Spleen (tissue), 11 donors: ENCODE measurements around the gene MIA3. TPM values are rescaled to one million over a fixed set of nuclear protein-coding genes. Genes with fewer than 3 reads are reported as not detected.

Experiments
- DNase-seq: peaks from one replicate; pipeline ENCODE4 v3.0.0-alpha.2; 2020
- H3K27ac ChIP-seq, 8 donors: fragments of 200-600 bp; sonication (generic) in 7 of 8; 1 replicate in 4 of 8; 2 replicates in 4 of 8; pipeline versions ENCODE4 v1.5.0 to v1.8.0; 2016 to 2021; ENCODE audit warnings: inconsistent platforms in 4 of 8, mild to moderate bottlenecking in 4 of 8, moderate library complexity in 1 of 8
- H3K27me3 ChIP-seq, 7 donors: fragments of 200-600 bp; sonication (generic) in 6 of 7; replicated peaks in 1 of 7; 1 replicate in 4 of 7; 2 replicates in 3 of 7; pipeline versions ENCODE4 v1.5.0 to v1.8.0; 2016 to 2021; ENCODE audit warnings: inconsistent platforms in 3 of 7, mild to moderate bottlenecking in 1 of 7
- H3K36me3 ChIP-seq, 6 donors: fragments of 200-600 bp; sonication (generic) in 5 of 6; 1 replicate in 4 of 6; 2 replicates in 2 of 6; pipeline versions ENCODE4 v1.5.0 to v1.8.0; 2016 to 2021; ENCODE audit warnings: inconsistent platforms in 2 of 6
- H3K4me1 ChIP-seq, 6 donors: fragments of 200-600 bp; sonication (generic) in 5 of 6; 1 replicate in 3 of 6; 2 replicates in 3 of 6; pipeline versions ENCODE4 v1.5.0 to v1.8.0; 2016 to 2021; ENCODE audit warnings: inconsistent platforms in 3 of 6
- H3K4me3 ChIP-seq, 8 donors: fragments of 200-600 bp; sonication (generic) in 7 of 8; 1 replicate in 4 of 8; 2 replicates in 4 of 8; pipeline versions ENCODE4 v1.5.0 to v1.8.0; 2016 to 2021; ENCODE audit warnings: inconsistent platforms in 4 of 8, mild to moderate bottlenecking in 4 of 8, moderate library complexity in 2 of 8
- H3K9me3 ChIP-seq, 8 donors: fragments of 200-600 bp; sonication (generic) in 7 of 8; 1 replicate in 4 of 8; 2 replicates in 4 of 8; pipeline versions ENCODE4 v1.5.0 to v1.8.0; 2016 to 2021; ENCODE audit warnings: inconsistent platforms in 4 of 8
- CTCF ChIP-seq, 11 experiments: fragments of 200-600 bp in 7 of 11; fragments of 450-650 bp in 4 of 11; sonication (generic) in 4 of 11; IDR thresholded peaks in 8 of 11; conservative IDR thresholded peaks in 3 of 11; 1 replicate in 7 of 11; 2 replicates in 4 of 11; pipeline versions ENCODE4 v1.4.0 to v1.8.0; 2016 to 2021; ENCODE audit warnings: antibody characterized with exemption in 11 of 11, inconsistent platforms in 4 of 11, mild to moderate bottlenecking in 1 of 11
- POLR2A ChIP-seq, 3 donors: fragments of 450-650 bp; IDR thresholded peaks; one replicate each; pipeline ENCODE4 v1.5.1; 2017; ENCODE audit warnings: antibody characterized with exemption in 3 of 3, mild to moderate bottlenecking in 1 of 3
- POLR2AphosphoS5 ChIP-seq, 3 donors: sonication (generic); formaldehyde crosslinking; IDR thresholded peaks; one replicate each; pipeline ENCODE4 v1.5.1; 2017; ENCODE audit warnings: antibody characterized with exemption in 3 of 3
- WGBS, 5 donors: extraction: QIAGEN DNeasy Blood & Tissue Kit in 3 of 5; methylation state at CpG; one replicate each; pipeline versions ENCODE4 v1.1.5 to v1.1.7; 2013 to 2018; 5-methylcytosine and 5-hydroxymethylcytosine counted together
- intact Hi-C: fragments of 100-400 bp; cut with DNase I; formaldehyde crosslinking; loops from one replicate; pipeline ENCODE4 v1.15.0; 2023; ENCODE audit warnings: low total_unique reads
- polyA plus RNA-seq, 3 donors: library from polyadenylated mRNA; stranded (reverse); fragments of 200-250 nt; gene quantifications; one replicate each; pipeline ENCODE4 v1.2.1, GENCODE V29; 2013
- total RNA-seq, 7 donors: library from RNA; depleted of rRNA in 3 of 7; stranded (reverse); fragments of >200 nt in 3 of 7; fragmentation: NEBNext Ultra II Directional in 4 of 7; extraction: Animal tissue kit (Norgen Biotek cat#: 25700) in 4 of 7; gene quantifications; one replicate each; pipeline versions ENCODE4 v1.1.0 to v1.2.1, GENCODE V29; 2016 to 2021
- donor health status: healthy with polysubstance abuse.
- donor health status: DM: no; HTN: no; CAD: no; lungs with moderate emphysema.
- donor health status: DM: no; HTN: no; CAD: no.
- donor health status: Bipolar disorder and iron deficiency.
- donor health status: healthy.
- donor health status: DM: no; HTN: no; CAD: no.
- donor health status: DM: yes; HTN: yes; CAD: no.

The MIA3 gene
- total and polyA plus RNA-seq, 10 donors, result 25.4 to 68.8 (median 51.7) TPM

- Histone ChIP-seq H3K36me3 (peaks cover 0 to 95% (median 53%) of the 10 kb centered on the region in 6 donors), H3K4me3 (no peak overlapping the region), H3K27me3 (no peaks in the 10 kb centered on the region), H3K27ac (no peak overlapping the region), H3K4me1 (peaks cover 0 to 17% (median 5%) of the 10 kb centered on the region in 6 donors), H3K9me3 (no peaks in the 10 kb centered on the region)
- intact Hi-C loops, result loop anchor here (5.0 to 10.0 kb wide), 2 partner anchors 48 to 165 kb away; partner anchors contain the start of gene TAF1A
- no peak for TF ChIP-seq CTCF (IDR thresholded peaks at IDR 0.05 in 8 of 11, conservative IDR thresholded peaks at IDR 0.05 in 3 of 11)
- no peak for TF ChIP-seq POLR2A (IDR thresholded peaks at IDR 0.05)
- no peak for TF ChIP-seq POLR2AphosphoS5 (IDR thresholded peaks at IDR 0.05)
- DNase-seq, result no peak
- 77 to 93% (median 85%) methylated on average over 2 of the region's 2 CpGs for WGBS, 5 donors
Measured at GRCh38 chr1:222632749-222633148, 14.9 kb downstream of the MIA3 start.

- no peak for TF ChIP-seq POLR2AphosphoS5 (IDR thresholded peaks at IDR 0.05)
- no peak for TF ChIP-seq POLR2A (IDR thresholded peaks at IDR 0.05)
- peak; percentile 73 to 89 (median 84) for TF ChIP-seq CTCF (IDR thresholded peaks at IDR 0.05 in 8 of 11, conservative IDR thresholded peaks at IDR 0.05 in 3 of 11)
- Histone ChIP-seq H3K27me3 (no peaks in the 10 kb centered on the region), H3K4me3 (no peak overlapping the region), H3K4me1 (peaks cover 0 to 17% (median 5%) of the 10 kb centered on the region in 6 donors), H3K9me3 (no peaks in the 10 kb centered on the region), H3K36me3 (peaks cover 0 to 93% (median 39%) of the 10 kb centered on the region in 6 donors), H3K27ac (peak overlapping the region in 3 of 8 donors; percentile 17 to 21 (median 21))
- WGBS, 5 donors, result 49 to 57% (median 53%) methylated on average over 7 of the region's 7 CpGs
- intact Hi-C loops, result loop anchor here (5.0 to 10.0 kb wide), 2 partner anchors 50 to 167 kb away; partner anchors contain the start of gene TAF1A
- no peak for DNase-seq
Measured at GRCh38 chr1:222634180-222635013, 16.5 kb downstream of the MIA3 start.

- H3K36me3 ChIP-seq, result peaks cover 0 to 55% (median 4%) of the 10 kb centered on the region in 6 donors
- peaks cover 7 to 30% (median 25%) of the 10 kb centered on the region in 6 donors for H3K4me1 ChIP-seq
- whole genome bisulfite sequencing, 5 donors, result 76 to 81% (median 79%) methylated on average over 5 of the region's 5 CpGs
- H3K9me3 ChIP-seq, result no peaks in the 10 kb centered on the region
- H3K4me3 ChIP-seq, result no peak overlapping the region
- DNase-seq, result no peak
- intact Hi-C loops, result no loop called here
- TF ChIP-seq CTCF (IDR thresholded peaks at IDR 0.05 in 8 of 11, conservative IDR thresholded peaks at IDR 0.05 in 3 of 11), result no peak
- no peak for TF ChIP-seq POLR2AphosphoS5 (IDR thresholded peaks at IDR 0.05)
- no peak for TF ChIP-seq POLR2A (IDR thresholded peaks at IDR 0.05)
- H3K27me3 ChIP-seq, result no peaks in the 10 kb centered on the region
- H3K27ac ChIP-seq, result no peak overlapping the region
Measured at GRCh38 chr1:222641269-222641948, 23.5 kb downstream of the MIA3 start.

GRCh38 chr1:222642468-222642867, 24.6 kb downstream of the MIA3 start:
- H3K27me3 ChIP-seq, result no peaks in the 10 kb centered on the region
- no peak for TF ChIP-seq CTCF (IDR thresholded peaks at IDR 0.05 in 8 of 11, conservative IDR thresholded peaks at IDR 0.05 in 3 of 11)
- TF ChIP-seq POLR2A (IDR thresholded peaks at IDR 0.05), result no peak
- no peak for TF ChIP-seq POLR2AphosphoS5 (IDR thresholded peaks at IDR 0.05)
- WGBS, 5 donors, result 89 to 94% (median 94%) methylated on average over 1 of the region's 1 CpG
- H3K36me3 ChIP-seq, result peaks cover 0 to 55% (median 8%) of the 10 kb centered on the region in 6 donors
- intact Hi-C loops, result no loop called here
- peaks cover 7 to 41% (median 34%) of the 10 kb centered on the region in 6 donors for H3K4me1 ChIP-seq
- H3K27ac ChIP-seq, result no peak overlapping the region
- no peak overlapping the region for H3K4me3 ChIP-seq
- no peak for DNase-seq
- H3K9me3 ChIP-seq, result no peaks in the 10 kb centered on the region
